H1 (cell line): ENCODE measurements around the gene SEMA3G. TPM values are rescaled to one million over a fixed set of nuclear protein-coding genes. Genes with fewer than 3 reads are reported as not detected.

Experiments used
- polyA plus RNA-seq, 7 experiments: library from polyadenylated mRNA; depleted of rRNA in 3 of 7; stranded (reverse) in 5 of 7; unstranded in 2 of 7; fragments of >200 nt in 5 of 7; fragments of 200-250 nt in 2 of 7; gene quantifications; 1 replicate in 5 of 7; 2 replicates in 1 of 7; 4 replicates in 1 of 7; pipeline versions ENCODE4 v1.2.1 to v1.2.3, GENCODE V29; 2011 to 2013; ENCODE audit warnings: missing spikeins in 2 of 7, mixed read lengths in 2 of 7
- total RNA-seq: library from RNA; stranded (reverse); fragmentation: NEBNext Ultra II Directional; extraction: Animal tissue kit (Norgen Biotek cat#: 25700); gene quantifications from 2 replicates; pipeline ENCODE4 v1.2.1, GENCODE V29; 2021

Gene SEMA3G
- total and polyA plus RNA-seq, 2 of the 8 experiments (the other 6 are each of a cell fraction or from before 2014, with no cell fraction given): 0.95 to 1.5 TPM

Other genes with a start within 250 kb of the SEMA3G start
- 45.2 and 45.9 TPM in 2 replicates for gene ALAS1, start 246.9 kb downstream of the SEMA3G start, total RNA-seq
- 84.4 and 87.7 TPM in 2 replicates for gene ALAS1, start 246.9 kb downstream of the SEMA3G start, polyA plus RNA-seq (2011; rRNA removed)
- not detected in 2 replicates for gene TLR9, start 219.5 kb downstream of the SEMA3G start, total RNA-seq
- gene TLR9, start 219.5 kb downstream of the SEMA3G start, polyA plus RNA-seq (2011; rRNA removed): 0.05 and 0.06 TPM in 2 replicates
- gene TWF2, start 205.9 kb downstream of the SEMA3G start, total RNA-seq: 62.6 and 65.2 TPM in 2 replicates
- gene TWF2, start 205.9 kb downstream of the SEMA3G start, polyA plus RNA-seq (2011; rRNA removed): 90.4 and 135 TPM in 2 replicates
- gene PPM1M, start 199.3 kb downstream of the SEMA3G start, total RNA-seq: 5.2 and 5.4 TPM in 2 replicates
- 5.1 and 6.3 TPM in 2 replicates for gene PPM1M, start 199.3 kb downstream of the SEMA3G start, polyA plus RNA-seq (2011; rRNA removed)
- gene WDR82, start 166.5 kb downstream of the SEMA3G start, total RNA-seq: 77.2 and 82.7 TPM in 2 replicates
- gene WDR82, start 166.5 kb downstream of the SEMA3G start, polyA plus RNA-seq (2011; rRNA removed): 25.8 and 33.5 TPM in 2 replicates
- gene GLYCTK, start 157.3 kb downstream of the SEMA3G start, total RNA-seq: 3.5 and 4.2 TPM in 2 replicates
- 8.7 and 11.1 TPM in 2 replicates for gene GLYCTK, start 157.3 kb downstream of the SEMA3G start, polyA plus RNA-seq (2011; rRNA removed)
- gene DNAH1, start 128.8 kb downstream of the SEMA3G start, total RNA-seq: 0.63 and 1.5 TPM in 2 replicates
- gene DNAH1, start 128.8 kb downstream of the SEMA3G start, polyA plus RNA-seq (2011; rRNA removed): 1.0 and 1.9 TPM in 2 replicates
- gene BAP1, start 35.1 kb downstream of the SEMA3G start, total RNA-seq: 72.9 and 80.3 TPM in 2 replicates
- gene BAP1, start 35.1 kb downstream of the SEMA3G start, polyA plus RNA-seq (2011; rRNA removed): 64.9 and 79.5 TPM in 2 replicates
- 9.5 and 12.0 TPM in 2 replicates for gene PHF7, start 34.4 kb downstream of the SEMA3G start, total RNA-seq
- gene PHF7, start 34.4 kb downstream of the SEMA3G start, polyA plus RNA-seq (2011; rRNA removed): 6.3 and 6.7 TPM in 2 replicates
- gene TNNC1, start 8.9 kb upstream of the SEMA3G start, total RNA-seq: 5.8 and 9.5 TPM in 2 replicates
- gene TNNC1, start 8.9 kb upstream of the SEMA3G start, polyA plus RNA-seq (2011; rRNA removed): 16.4 and 18.5 TPM in 2 replicates
- 67.0 and 71.9 TPM in 2 replicates for gene NISCH, start 10.5 kb upstream of the SEMA3G start, total RNA-seq
- 71.2 and 108 TPM in 2 replicates for gene NISCH, start 10.5 kb upstream of the SEMA3G start, polyA plus RNA-seq (2011; rRNA removed)
- gene STAB1, start 50.2 kb upstream of the SEMA3G start, total RNA-seq: 1.8 and 1.9 TPM in 2 replicates
- 1.0 and 1.3 TPM in 2 replicates for gene STAB1, start 50.2 kb upstream of the SEMA3G start, polyA plus RNA-seq (2011; rRNA removed)
- 331 and 367 TPM in 2 replicates for gene NT5DC2, start 88.8 kb upstream of the SEMA3G start, total RNA-seq
- 477 and 618 TPM in 2 replicates for gene NT5DC2, start 88.8 kb upstream of the SEMA3G start, polyA plus RNA-seq (2011; rRNA removed)
- 37.7 and 39.3 TPM in 2 replicates for gene UQCC5, start 91.5 kb upstream of the SEMA3G start, total RNA-seq
- gene UQCC5, start 91.5 kb upstream of the SEMA3G start, polyA plus RNA-seq (2011; rRNA removed): 35.0 and 45.0 TPM in 2 replicates
- gene PBRM1, start 240.8 kb upstream of the SEMA3G start, total RNA-seq: 65.8 and 65.9 TPM in 2 replicates
- gene PBRM1, start 240.8 kb upstream of the SEMA3G start, polyA plus RNA-seq (2011; rRNA removed): 17.0 and 19.3 TPM in 2 replicates
- 174 and 184 TPM in 2 replicates for gene GNL3, start 240.9 kb upstream of the SEMA3G start, total RNA-seq
- 35.7 and 45.5 TPM in 2 replicates for gene GNL3, start 240.9 kb upstream of the SEMA3G start, polyA plus RNA-seq (2011; rRNA removed)